H1 (cell line): Measurements from ENCODE around the gene PRR36. TPM values are rescaled to one million over a fixed set of nuclear protein-coding genes. Genes with fewer than 3 reads are reported as not detected.

Experiments
- MAX ChIP-seq: IDR thresholded peaks from 2 replicates; pipeline ENCODE4 v1.6.1; 2012; ENCODE audit warnings: inconsistent platforms
- NANOG ChIP-seq: IDR thresholded peaks from 2 replicates; pipeline ENCODE4 v1.6.1; 2011; ENCODE audit warnings: low read length, low read depth, mild to moderate bottlenecking, inconsistent platforms; ENCODE audit not compliant: insufficient read depth, poor library complexity, severe bottlenecking
- NRF1 ChIP-seq: IDR thresholded peaks from 2 replicates; pipeline ENCODE4 v1.6.1; 2011; ENCODE audit warnings: mild to moderate bottlenecking, low read depth, low read length, improper control_type of control experiment
- SRF ChIP-seq: IDR thresholded peaks from 2 replicates; pipeline ENCODE4 v1.6.1; 2011; ENCODE audit warnings: mild to moderate bottlenecking, low read depth, low read length, moderate library complexity
- polyA plus RNA-seq, 7 experiments: library from polyadenylated mRNA; depleted of rRNA in 3 of 7; stranded (reverse) in 5 of 7; unstranded in 2 of 7; fragments of >200 nt in 5 of 7; fragments of 200-250 nt in 2 of 7; gene quantifications; 1 replicate in 5 of 7; 2 replicates in 1 of 7; 4 replicates in 1 of 7; pipeline versions ENCODE4 v1.2.1 to v1.2.3, GENCODE V29; 2011 to 2013; ENCODE audit warnings: missing spikeins in 2 of 7, mixed read lengths in 2 of 7
- total RNA-seq: library from RNA; stranded (reverse); fragmentation: NEBNext Ultra II Directional; extraction: Animal tissue kit (Norgen Biotek cat#: 25700); gene quantifications from 2 replicates; pipeline ENCODE4 v1.2.1, GENCODE V29; 2021

Gene PRR36
- total and polyA plus RNA-seq, 2 of the 8 experiments (the other 6 are each of a cell fraction or from before 2014, with no cell fraction given): 1.6 to 23.9 TPM

- TF ChIP-seq NRF1 (no peak), NANOG (no peak), SRF (no peak), MAX (no peak)
These were observed 21.4 kb upstream of the PRR36 start (continued) for GRCh38 chr19:7895565-7895964.
